DOHH2 (cell line): ENCODE results near the gene PCBD2.

Experiments used
- CTCF ChIP-seq: fragments of 200-600 bp; sonication (generic); IDR thresholded peaks from one replicate; pipeline ENCODE4 v1.5.1; 2014; ENCODE audit warnings: antibody characterized with exemption, mild to moderate bottlenecking, low read depth, low read length; ENCODE audit not compliant: poor library complexity, severe bottlenecking
- EZH2phosphoT487 ChIP-seq: fragments of 200-600 bp; sonication (generic); IDR thresholded peaks from 2 replicates; pipeline ENCODE4 v1.6.1; 2017; ENCODE audit warnings: borderline replicate concordance, mild to moderate bottlenecking, antibody characterized with exemption, low read length, moderate library complexity, mixed read lengths

DNA sequence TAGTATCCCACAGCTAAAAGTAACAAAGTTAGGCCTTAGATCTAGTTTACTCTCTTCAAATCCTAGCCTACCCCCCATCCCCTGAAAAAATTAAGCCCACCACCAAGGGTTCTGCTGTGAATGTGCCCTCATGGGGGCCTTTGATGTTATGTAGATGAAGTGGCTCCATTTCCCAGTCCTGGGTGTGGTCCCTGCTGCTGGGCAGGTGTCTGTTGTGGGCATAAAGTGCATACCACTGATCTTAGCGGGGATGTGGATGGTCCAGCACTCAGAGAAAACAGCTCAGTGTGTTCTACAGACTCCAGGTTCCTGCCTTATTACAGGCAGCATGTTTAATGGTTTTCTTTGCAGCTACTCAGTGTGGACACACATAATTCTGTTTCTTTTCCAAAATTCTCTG, 1.9 kb downstream of the PCBD2 start:
- TF ChIP-seq CTCF, result no peak
- no peak for TF ChIP-seq EZH2phosphoT487
